HepG2 (cell line): Measurements from ENCODE around the gene PBX4. TPM values are rescaled to one million over a fixed set of nuclear protein-coding genes. Genes with fewer than 3 reads are reported as not detected.

Experiments used
- ATAC-seq: fragments of 200-7000 bp; cut with Tn5 transposase; 3 replicates; pipeline ENCODE4 v1.9.1; 2020; ENCODE audit warnings: mild to moderate bottlenecking, moderate library complexity
- BruUV-seq: library from RNA; stranded (reverse); fragments of 400-500 nt; replicated peaks from 2 replicates; lab custom pipeline; 2021; lab: Mats Ljungman, UMichigan
- CTCF ChIA-PET: fragments of 300-600 bp; formaldehyde crosslinking; extraction: SDS; loops from one replicate; lab custom pipeline; 2021; ENCODE audit warnings: low total read pairs, inconsistent platforms, low intra/inter-chr PET ratio; lab: Yijun Ruan, JAX
- POLR2A ChIA-PET: fragments of 350-600 bp; sonication (Branson Sonifier 250); formaldehyde crosslinking; loops from one replicate; lab custom pipeline; 2020; ENCODE audit warnings: antibody characterized with exemption, inconsistent platforms; lab: Yijun Ruan, JAX
- DNase-seq: peaks from one replicate; pipeline ENCODE4 v3.0.0-alpha.2; 2015; ENCODE audit warnings: low spot score
- FAIRE-seq: peaks from 3 replicates; lab custom pipeline; 2011; peaks lifted over from hg19 to GRCh38; lab: Jason Lieb, UNC
- H2AFZ ChIP-seq: one replicate; pipeline ENCODE4 v1.6.1; 2011; ENCODE audit warnings: low read length, inconsistent platforms
- H3K27ac ChIP-seq: fragments of 300-600 bp; 3 replicates; pipeline ENCODE4 v1.8.0; 2011; ENCODE audit warnings: mixed run types, mild to moderate bottlenecking, mixed read lengths, low read length, inconsistent platforms; ENCODE audit not compliant: insufficient read depth; ENCODE audit errors: extremely low read length
- H3K27me3 ChIP-seq, 2 experiments: fragments of 200-600 bp in 1 of 2; 2 replicates in 1 of 2; 3 replicates in 1 of 2; pipeline versions ENCODE4 v1.6.0 to v1.8.0; 2011; ENCODE audit warnings: low read length in 2 of 2, mild to moderate bottlenecking in 2 of 2, moderate library complexity in 2 of 2, inconsistent platforms in 1 of 2; ENCODE audit not compliant: insufficient read depth in 2 of 2, control insufficient read depth in 1 of 2
- H3K36me3 ChIP-seq, 2 experiments: fragments of 200-600 bp in 1 of 2; replicated peaks in 1 of 2; 2 replicates in 1 of 2; 3 replicates in 1 of 2; pipeline versions ENCODE4 v1.5.1 to v1.8.0; 2011; ENCODE audit warnings: low read length in 2 of 2, inconsistent platforms in 1 of 2; ENCODE audit not compliant: insufficient read depth in 2 of 2, control insufficient read depth in 1 of 2
- H3K4me1 ChIP-seq: 2 replicates; pipeline ENCODE4 v1.5.1; 2012; ENCODE audit warnings: low read length, inconsistent platforms; ENCODE audit not compliant: insufficient read depth
- H3K4me2 ChIP-seq: 2 replicates; pipeline ENCODE4 v1.6.0; 2011; ENCODE audit warnings: low read depth, low read length, inconsistent platforms
- H3K4me3 ChIP-seq, 3 experiments: fragments of 200-600 bp in 1 of 3; sonication (generic), shearing (Covaris generic) in 1 of 3; replicated peaks in 1 of 3; 2 replicates each; pipeline ENCODE4 v1.5.1; 2011 to 2016; ENCODE audit warnings: low read length in 3 of 3, inconsistent platforms in 2 of 3, low read depth in 2 of 3, mild to moderate bottlenecking in 2 of 3, control low read depth in 1 of 3, mixed read lengths in 1 of 3; ENCODE audit not compliant: insufficient read depth in 1 of 3
- H3K79me2 ChIP-seq: one replicate; pipeline ENCODE4 v1.6.1; 2011; ENCODE audit warnings: low read length, inconsistent platforms; ENCODE audit not compliant: insufficient read depth
- H3K9ac ChIP-seq: 2 replicates; pipeline ENCODE4 v1.6.0; 2011; ENCODE audit warnings: mild to moderate bottlenecking, low read depth, low read length, inconsistent platforms; ENCODE audit not compliant: insufficient read depth
- H3K9me3 ChIP-seq: 2 replicates; pipeline ENCODE4 v1.5.1; 2012; ENCODE audit warnings: mild to moderate bottlenecking, low read length
- H4K20me1 ChIP-seq: 2 replicates; pipeline ENCODE4 v1.6.0; 2011; ENCODE audit warnings: inconsistent platforms, mild to moderate bottlenecking, low read length, moderate library complexity; ENCODE audit not compliant: insufficient read depth
- CHD4 ChIP-seq: fragments of 200-600 bp; sonication (generic); IDR thresholded peaks from 2 replicates; pipeline ENCODE4 v1.7.0; 2017; ENCODE audit warnings: mild to moderate bottlenecking, low read length, borderline replicate concordance
- EEA1 ChIP-seq: sonication (generic); formaldehyde crosslinking; IDR thresholded peaks from 2 replicates; pipeline ENCODE4 v1.5.1; 2020; ENCODE audit warnings: mild to moderate bottlenecking, missing genetic modification reagents, borderline replicate concordance
- ELF4 ChIP-seq: sonication (generic); formaldehyde crosslinking; IDR thresholded peaks from 2 replicates; pipeline ENCODE4 v1.5.0; 2020; ENCODE audit warnings: missing genetic modification reagents, mild to moderate bottlenecking, moderate library complexity, borderline replicate concordance
- EP300 ChIP-seq, 3 experiments: sonication (generic) in 1 of 3; formaldehyde crosslinking in 1 of 3; IDR thresholded peaks; 2 replicates each; pipeline versions ENCODE4 v1.5.1 to v1.6.1; 2011 to 2020; ENCODE audit warnings: low read depth in 2 of 3, low read length in 2 of 3, borderline replicate concordance in 1 of 3, improper control_type of control experiment in 1 of 3, mild to moderate bottlenecking in 1 of 3, missing genetic modification reagents in 1 of 3, moderate library complexity in 1 of 3
- GLI4 ChIP-seq: sonication (generic); formaldehyde crosslinking; IDR thresholded peaks from 2 replicates; pipeline ENCODE4 v1.5.1; 2020; ENCODE audit warnings: missing genetic modification reagents, mild to moderate bottlenecking, moderate library complexity, borderline replicate concordance
- HOXD1 ChIP-seq: sonication (generic); formaldehyde crosslinking; IDR thresholded peaks from 2 replicates; pipeline ENCODE4 v1.5.0; 2020; ENCODE audit warnings: missing genetic modification reagents
- JARID2 ChIP-seq: sonication (generic); formaldehyde crosslinking; IDR thresholded peaks from 2 replicates; pipeline ENCODE4 v1.8.1; 2023; ENCODE audit warnings: missing genetic modification reagents, inconsistent platforms; ENCODE audit not compliant: insufficient replicate concordance
- KAT7 ChIP-seq: IDR thresholded peaks from 2 replicates; pipeline ENCODE4 v1.6.1; 2018; ENCODE audit warnings: borderline replicate concordance, missing compliant biosample characterization
- NCOA5 ChIP-seq: sonication (generic); formaldehyde crosslinking; IDR thresholded peaks from 2 replicates; pipeline ENCODE4 v1.4.0; 2020; ENCODE audit warnings: missing genetic modification reagents
- RFX3 ChIP-seq: IDR thresholded peaks from 2 replicates; pipeline ENCODE4 v1.6.1; 2016; ENCODE audit warnings: missing biosample characterization, missing genetic modification reagents
- TBP ChIP-seq: sonication (generic); formaldehyde crosslinking; IDR thresholded peaks from 2 replicates; pipeline ENCODE4 v1.5.0; 2020; ENCODE audit warnings: missing genetic modification reagents
- ZFP36L1 ChIP-seq: sonication (generic); formaldehyde crosslinking; IDR thresholded peaks from 2 replicates; pipeline ENCODE4 v1.8.0; 2022; ENCODE audit warnings: mild to moderate bottlenecking, missing genetic modification reagents, moderate library complexity
- ZNF383 ChIP-seq: sonication (generic); formaldehyde crosslinking; IDR thresholded peaks from 2 replicates; pipeline ENCODE4 v1.4.0; 2020; ENCODE audit warnings: missing genetic modification reagents, mild to moderate bottlenecking, borderline replicate concordance
- ZNF546 ChIP-seq: sonication (generic); formaldehyde crosslinking; conservative IDR thresholded peaks from 2 replicates; pipeline ENCODE4 v1.8.1; 2023; ENCODE audit warnings: mild to moderate bottlenecking, missing genetic modification reagents
- ZNF724P ChIP-seq: sonication (generic); formaldehyde crosslinking; IDR thresholded peaks from 2 replicates; pipeline ENCODE4 v1.8.0; 2022; ENCODE audit warnings: missing genetic modification reagents, borderline replicate concordance
- ZNF777 ChIP-seq: sonication (generic); formaldehyde crosslinking; IDR thresholded peaks from 2 replicates; pipeline ENCODE4 v1.4.0; 2020; ENCODE audit warnings: missing genetic modification reagents
- WGBS: methylation state at CpG from one replicate; pipeline ENCODE4 v1.1.6; 2017; ENCODE audit warnings: low lambda C conversion rate; 5-methylcytosine and 5-hydroxymethylcytosine counted together
- in situ Hi-C: cut with HindIII; loops from 2 replicates; pipeline ENCODE4 v1.10.0; 2017; ENCODE audit warnings: low pct_unique_long_range_greater_than_20kb; ENCODE audit not compliant: extremely low pct_ligation_motif_present
- intact Hi-C: fragments of 100-400 bp; cut with micrococcal nuclease; formaldehyde crosslinking; loops from one replicate; pipeline ENCODE4 v1.10.0; 2022; ENCODE audit not compliant: unreplicated experiment
- polyA plus RNA-seq, 8 experiments: library from polyadenylated mRNA; depleted of rRNA in 3 of 8; stranded (reverse) in 7 of 8; unstranded in 1 of 8; fragments of >200 nt; fragmentation: Illumina TruSeq in 4 of 8; extraction: Trizol in 4 of 8; gene quantifications; 2 replicates each; pipeline versions ENCODE4 v1.2.1 to v1.2.3, GENCODE V29; 2011 to 2016; ENCODE audit warnings: low read depth in 4 of 8, missing spikeins in 1 of 8, mixed read lengths in 1 of 8; ENCODE audit not compliant: insufficient read depth in 1 of 8
- total RNA-seq, 5 experiments: library from RNA; depleted of rRNA; stranded (reverse); fragments of >200 nt; fragmentation: Illumina TruSeq; extraction: Trizol; gene quantifications; 2 replicates each; pipeline ENCODE4 v1.2.3, GENCODE V29; 2016; ENCODE audit warnings: low read depth in 1 of 5
- TF ChIP-seq, protein P1 (sequence below): sonication (generic); formaldehyde crosslinking; IDR thresholded peaks from 2 replicates; pipeline ENCODE4 v1.4.0; 2020; ENCODE audit warnings: missing genetic modification reagents
- TF ChIP-seq, protein P2 (sequence below): sonication (generic); formaldehyde crosslinking; IDR thresholded peaks from 2 replicates; pipeline ENCODE4 v1.5.1; 2020; ENCODE audit warnings: missing genetic modification reagents, mild to moderate bottlenecking, borderline replicate concordance
- TF ChIP-seq, protein P3 (sequence below): sonication (generic); formaldehyde crosslinking; IDR thresholded peaks from 2 replicates; pipeline ENCODE4 v1.4.0; 2020; ENCODE audit warnings: mild to moderate bottlenecking, missing genetic modification reagents

Gene PBX4
- total and polyA plus RNA-seq, 2 of the 13 experiments (the other 11 are each of a cell fraction or from before 2014, with no cell fraction given): not detected

DNA sequence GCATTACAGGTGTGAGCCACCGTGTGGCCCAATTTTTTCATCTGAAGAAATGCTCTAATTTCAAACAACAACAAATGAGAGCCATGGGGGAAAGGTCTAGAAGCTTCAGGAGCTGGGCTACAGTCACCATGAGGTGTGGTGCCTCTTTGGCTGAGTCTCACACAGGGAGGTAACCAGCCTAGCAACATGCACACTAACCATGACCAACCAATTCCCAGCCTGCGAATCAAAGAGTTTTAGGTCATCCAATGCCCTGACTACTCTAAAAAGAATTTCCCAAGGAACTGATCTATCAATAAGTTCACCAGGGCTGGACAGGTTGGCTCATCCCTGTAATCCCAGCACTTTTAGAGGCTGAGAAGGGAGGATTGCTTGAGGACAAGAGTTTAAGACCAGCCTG, 29.9 kb downstream of the PBX4 start (continued):
- TF ChIP-seq, protein P1, sequence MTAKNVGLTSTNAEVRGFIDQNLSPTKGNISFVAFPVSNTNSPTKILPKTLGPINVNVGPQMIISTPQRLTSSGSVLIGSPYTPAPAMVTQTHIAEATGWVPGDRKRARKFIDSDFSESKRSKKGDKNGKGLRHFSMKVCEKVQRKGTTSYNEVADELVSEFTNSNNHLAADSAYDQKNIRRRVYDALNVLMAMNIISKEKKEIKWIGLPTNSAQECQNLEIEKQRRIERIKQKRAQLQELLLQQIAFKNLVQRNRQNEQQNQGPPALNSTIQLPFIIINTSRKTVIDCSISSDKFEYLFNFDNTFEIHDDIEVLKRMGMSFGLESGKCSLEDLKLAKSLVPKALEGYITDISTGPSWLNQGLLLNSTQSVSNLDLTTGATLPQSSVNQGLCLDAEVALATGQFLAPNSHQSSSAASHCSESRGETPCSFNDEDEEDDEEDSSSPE (CRISPR knock-in tag): no peak
- TF ChIP-seq EP300 (IDR thresholded peaks at IDR 0.05; ENCODE audit: low read depth in 2 of 2, low read length in 2 of 2) (no peak), EP300 (CRISPR knock-in tag; IDR thresholded peaks at IDR 0.05; ENCODE audit: borderline replicate concordance) (no peak), ZFP36L1 (CRISPR knock-in tag) (no peak), ZNF546 (CRISPR knock-in tag) (no peak), HOXD1 (CRISPR knock-in tag) (no peak), TBP (CRISPR knock-in tag) (no peak), RFX3 (CRISPR knock-in tag) (no peak), CHD4 (no peak), ELF4 (CRISPR knock-in tag) (no peak), GLI4 (CRISPR knock-in tag) (no peak)
- TF ChIP-seq, protein P2, sequence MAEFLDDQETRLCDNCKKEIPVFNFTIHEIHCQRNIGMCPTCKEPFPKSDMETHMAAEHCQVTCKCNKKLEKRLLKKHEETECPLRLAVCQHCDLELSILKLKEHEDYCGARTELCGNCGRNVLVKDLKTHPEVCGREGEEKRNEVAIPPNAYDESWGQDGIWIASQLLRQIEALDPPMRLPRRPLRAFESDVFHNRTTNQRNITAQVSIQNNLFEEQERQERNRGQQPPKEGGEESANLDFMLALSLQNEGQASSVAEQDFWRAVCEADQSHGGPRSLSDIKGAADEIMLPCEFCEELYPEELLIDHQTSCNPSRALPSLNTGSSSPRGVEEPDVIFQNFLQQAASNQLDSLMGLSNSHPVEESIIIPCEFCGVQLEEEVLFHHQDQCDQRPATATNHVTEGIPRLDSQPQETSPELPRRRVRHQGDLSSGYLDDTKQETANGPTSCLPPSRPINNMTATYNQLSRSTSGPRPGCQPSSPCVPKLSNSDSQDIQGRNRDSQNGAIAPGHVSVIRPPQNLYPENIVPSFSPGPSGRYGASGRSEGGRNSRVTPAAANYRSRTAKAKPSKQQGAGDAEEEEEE: no peak

DNA sequence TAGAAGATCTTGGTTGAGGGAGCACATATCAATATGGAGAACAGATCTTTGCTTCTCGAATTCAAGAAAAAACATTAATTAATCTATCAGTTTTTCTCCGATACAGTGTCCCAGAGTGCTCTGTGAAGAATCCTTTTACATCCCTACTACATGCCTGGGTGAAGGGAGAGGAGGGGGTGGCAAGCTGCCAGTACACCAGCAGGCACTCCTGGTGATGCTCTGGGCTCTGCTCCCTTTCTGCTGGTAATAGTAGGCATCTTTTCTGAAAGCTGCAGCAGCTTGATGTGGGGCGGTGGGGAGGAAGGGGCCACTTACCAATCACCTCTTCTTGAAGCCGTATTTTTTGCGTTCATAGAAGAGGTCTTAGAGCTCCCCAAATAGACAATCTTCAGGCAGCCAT, 30.7 kb downstream of the PBX4 start:
- Histone ChIP-seq H4K20me1 (no peaks in the 10 kb centered on the region), H3K36me3 (no peaks in the 10 kb centered on the region), H3K9ac (no peak overlapping the region), H3K27me3 (peaks cover 0 to 7% of the 10 kb centered on the region in 2 experiments; a peak in 2 of 5 replicates), H3K9me3 (no peaks in the 10 kb centered on the region), H3K4me3 (no peak overlapping the region), H3K4me1 (no peaks in the 10 kb centered on the region), H3K27ac (no peak overlapping the region), H3K4me2 (no peak overlapping the region), H2AFZ (no peak overlapping the region), H3K79me2 (no peaks in the 10 kb centered on the region)
- DNase-seq (no peak), ATAC-seq (no peak), FAIRE-seq (no peak)
- WGBS: 20% methylated on average over 5 of the region's 5 CpGs
- in situ Hi-C loops (no loop called here), intact Hi-C loops (no loop called here)
- POLR2A ChIA-PET: no interaction called here
- CTCF ChIA-PET: no interaction called here
- BruUV-seq: no TSS peak
- no peak for TF ChIP-seq ZNF724P
- no peak for TF ChIP-seq NCOA5 (CRISPR knock-in tag)
- TF ChIP-seq, protein P3, sequence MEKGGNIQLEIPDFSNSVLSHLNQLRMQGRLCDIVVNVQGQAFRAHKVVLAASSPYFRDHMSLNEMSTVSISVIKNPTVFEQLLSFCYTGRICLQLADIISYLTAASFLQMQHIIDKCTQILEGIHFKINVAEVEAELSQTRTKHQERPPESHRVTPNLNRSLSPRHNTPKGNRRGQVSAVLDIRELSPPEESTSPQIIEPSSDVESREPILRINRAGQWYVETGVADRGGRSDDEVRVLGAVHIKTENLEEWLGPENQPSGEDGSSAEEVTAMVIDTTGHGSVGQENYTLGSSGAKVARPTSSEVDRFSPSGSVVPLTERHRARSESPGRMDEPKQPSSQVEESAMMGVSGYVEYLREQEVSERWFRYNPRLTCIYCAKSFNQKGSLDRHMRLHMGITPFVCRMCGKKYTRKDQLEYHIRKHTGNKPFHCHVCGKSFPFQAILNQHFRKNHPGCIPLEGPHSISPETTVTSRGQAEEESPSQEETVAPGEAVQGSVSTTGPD: no peak
- no peak for TF ChIP-seq ZNF777
- no peak for TF ChIP-seq JARID2 (CRISPR knock-in tag)
- no peak for TF ChIP-seq EEA1 (CRISPR knock-in tag)
- TF ChIP-seq KAT7 (CRISPR knock-in tag): no peak
- TF ChIP-seq ZNF383 (CRISPR knock-in tag): no peak
